H1 (cell line): ENCODE results near the gene TAF12. TPM values are rescaled to one million over a fixed set of nuclear protein-coding genes. Genes with fewer than 3 reads are reported as not detected.

Experiments
- BCL11A ChIP-seq, 2 experiments: IDR thresholded peaks; one replicate each; pipeline ENCODE4 v1.6.1; 2011; ENCODE audit warnings: low read depth in 2 of 2, low read length in 2 of 2, mild to moderate bottlenecking in 2 of 2
- EGR1 ChIP-seq: IDR thresholded peaks from 2 replicates; pipeline ENCODE4 v1.6.1; 2011; ENCODE audit warnings: low read depth, low read length, borderline replicate concordance
- EP300 ChIP-seq, 2 experiments: IDR thresholded peaks; 1 replicate in 1 of 2; 2 replicates in 1 of 2; pipeline ENCODE4 v1.6.1; 2011 to 2012; ENCODE audit warnings: low read depth in 2 of 2, low read length in 2 of 2, mild to moderate bottlenecking in 2 of 2, borderline replicate concordance in 1 of 2, inconsistent platforms in 1 of 2, moderate library complexity in 1 of 2
- EZH2 ChIP-seq: fragments of 200-600 bp; sonication (generic); IDR thresholded peaks from 2 replicates; pipeline ENCODE4 v1.7.1; 2012; ENCODE audit warnings: low read depth, mild to moderate bottlenecking, moderate library complexity, low read length, inconsistent platforms; ENCODE audit not compliant: severe bottlenecking
- FOSL1 ChIP-seq: IDR thresholded peaks from 2 replicates; pipeline ENCODE4 v1.6.1; 2011; ENCODE audit warnings: mild to moderate bottlenecking, low read depth, low read length, moderate library complexity; ENCODE audit not compliant: insufficient read depth
- HDAC2 ChIP-seq, 2 experiments: fragments of 300-600 bp in 1 of 2; sonication (generic) in 1 of 2; IDR thresholded peaks; 2 replicates each; pipeline ENCODE4 v1.6.1; 2011 to 2012; ENCODE audit warnings: low read depth in 2 of 2, low read length in 2 of 2, mild to moderate bottlenecking in 2 of 2, moderate library complexity in 2 of 2, borderline replicate concordance in 1 of 2, inconsistent platforms in 1 of 2
- HDAC6 ChIP-seq: IDR thresholded peaks from one replicate; pipeline ENCODE4 v1.7.1; 2012; ENCODE audit warnings: low read depth, mild to moderate bottlenecking, inconsistent platforms, low read length, moderate library complexity
- JUN ChIP-seq: IDR thresholded peaks from 2 replicates; pipeline ENCODE4 v1.6.1; 2011; ENCODE audit warnings: low read depth, mild to moderate bottlenecking, improper control_type of control experiment, low read length
- JUND ChIP-seq: IDR thresholded peaks from 2 replicates; pipeline ENCODE4 v1.6.1; 2011; ENCODE audit warnings: mild to moderate bottlenecking, improper control_type of control experiment, low read length
- NRF1 ChIP-seq: IDR thresholded peaks from 2 replicates; pipeline ENCODE4 v1.6.1; 2011; ENCODE audit warnings: mild to moderate bottlenecking, low read depth, low read length, improper control_type of control experiment
- POLR2A ChIP-seq, 2 experiments: IDR thresholded peaks; 1 replicate in 1 of 2; 2 replicates in 1 of 2; pipeline ENCODE4 v1.6.1; 2011; ENCODE audit warnings: low read depth in 2 of 2, low read length in 2 of 2, mild to moderate bottlenecking in 2 of 2; ENCODE audit errors: control extremely low read depth in 1 of 2
- POLR2AphosphoS5 ChIP-seq: IDR thresholded peaks from 2 replicates; pipeline ENCODE4 v1.6.1; 2011; ENCODE audit warnings: low read depth, low read length
- POU5F1 ChIP-seq: IDR thresholded peaks from 2 replicates; pipeline ENCODE4 v1.6.1; 2011; ENCODE audit warnings: low read depth, mild to moderate bottlenecking, low read length, moderate library complexity
- RXRA ChIP-seq: IDR thresholded peaks from 2 replicates; pipeline ENCODE4 v1.6.1; 2011; ENCODE audit warnings: low read depth, mild to moderate bottlenecking, low read length, moderate library complexity; ENCODE audit not compliant: insufficient read depth
- SIN3A ChIP-seq, 2 experiments: IDR thresholded peaks in 1 of 2; conservative IDR thresholded peaks in 1 of 2; 2 replicates each; pipeline ENCODE4 v1.6.1; 2011 to 2012; ENCODE audit warnings: low read length in 2 of 2, improper control_type of control experiment in 1 of 2, low read depth in 1 of 2, mild to moderate bottlenecking in 1 of 2
- SIRT6 ChIP-seq: IDR thresholded peaks from one replicate; pipeline ENCODE4 v1.7.1; 2012; ENCODE audit warnings: low read length, inconsistent platforms
- SIX5 ChIP-seq: IDR thresholded peaks from 2 replicates; pipeline ENCODE4 v1.6.1; 2011; ENCODE audit warnings: mild to moderate bottlenecking, low read depth, low read length
- SP1 ChIP-seq: IDR thresholded peaks from 2 replicates; pipeline ENCODE4 v1.6.1; 2011; ENCODE audit warnings: low read depth, low read length
- SUZ12 ChIP-seq: fragments of 200-600 bp; sonication (generic); IDR thresholded peaks from 2 replicates; pipeline ENCODE4 v1.6.1; 2012; ENCODE audit warnings: mild to moderate bottlenecking, inconsistent platforms, low read length, moderate library complexity, mixed read lengths
- TAF1 ChIP-seq: IDR thresholded peaks from 2 replicates; pipeline ENCODE4 v1.6.1; 2011; ENCODE audit warnings: mild to moderate bottlenecking, low read depth, low read length
- TAF7 ChIP-seq: optimal IDR thresholded peaks from 2 replicates; pipeline ENCODE3; 2011; ENCODE audit warnings: low read depth, mild to moderate bottlenecking, inconsistent platforms, low read length, moderate library complexity, borderline replicate concordance
- YY1 ChIP-seq: IDR thresholded peaks from 2 replicates; pipeline ENCODE4 v1.6.1; 2011; ENCODE audit warnings: low read depth, mild to moderate bottlenecking, low read length
- polyA plus RNA-seq, 7 experiments: library from polyadenylated mRNA; depleted of rRNA in 3 of 7; stranded (reverse) in 5 of 7; unstranded in 2 of 7; fragments of >200 nt in 5 of 7; fragments of 200-250 nt in 2 of 7; gene quantifications; 1 replicate in 5 of 7; 2 replicates in 1 of 7; 4 replicates in 1 of 7; pipeline versions ENCODE4 v1.2.1 to v1.2.3, GENCODE V29; 2011 to 2013; ENCODE audit warnings: missing spikeins in 2 of 7, mixed read lengths in 2 of 7
- total RNA-seq: library from RNA; stranded (reverse); fragmentation: NEBNext Ultra II Directional; extraction: Animal tissue kit (Norgen Biotek cat#: 25700); gene quantifications from 2 replicates; pipeline ENCODE4 v1.2.1, GENCODE V29; 2021
- TF ChIP-seq, protein P1 (sequence below): IDR thresholded peaks from 2 replicates; pipeline ENCODE4 v1.6.1; 2012; ENCODE audit warnings: low read length, inconsistent platforms

Gene TAF12
- total and polyA plus RNA-seq, 2 of the 8 experiments (the other 6 are each of a cell fraction or from before 2014, with no cell fraction given) = 25.1 to 27.2 TPM

DNA sequence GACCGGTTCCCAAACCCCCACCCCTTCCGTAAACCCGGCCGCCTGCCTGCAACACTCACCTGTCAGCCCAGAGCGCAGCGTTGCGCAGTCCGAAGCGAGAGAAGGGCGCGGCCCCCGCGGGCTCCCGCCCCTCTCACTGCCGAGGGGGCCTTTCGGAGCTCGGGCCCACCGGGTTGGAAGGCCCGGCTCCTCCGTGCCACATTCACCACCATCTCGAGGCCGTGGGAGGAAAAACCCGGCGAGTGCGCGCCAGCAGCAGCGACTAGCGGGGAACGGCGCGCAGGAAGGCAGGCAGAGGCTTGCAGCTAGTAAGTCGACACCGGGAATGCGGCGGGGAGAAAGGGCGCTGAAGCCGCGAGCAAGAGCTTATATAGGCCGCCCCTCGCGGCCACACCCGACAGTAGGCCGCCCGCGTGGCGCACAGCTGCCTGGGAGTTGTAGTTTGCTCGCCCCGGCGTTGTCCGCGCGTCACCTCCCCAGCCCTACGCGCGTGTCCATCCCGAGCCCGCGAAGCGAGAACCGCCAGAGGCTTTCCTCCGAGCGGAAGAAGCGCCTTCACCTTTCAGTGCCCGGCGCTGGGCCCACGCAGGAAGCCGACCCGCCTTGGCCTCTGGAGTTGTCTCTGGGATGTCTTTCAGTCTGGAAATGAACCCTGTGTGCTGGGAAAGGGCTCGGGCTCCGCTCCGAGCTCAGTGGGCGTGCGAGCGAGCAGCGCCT lies 61.2 kb downstream of the TAF12 start (continued):
- peak; percentile 24; the same call in 1 of the 2 replicates for TF ChIP-seq JUND
- peak; percentile 100 for TF ChIP-seq POLR2A (IDR thresholded peaks at IDR 0.05; ENCODE audit: control extremely low read depth in 1 of 2, low read depth in 2 of 2, low read length in 2 of 2)
- TF ChIP-seq, protein P1, sequence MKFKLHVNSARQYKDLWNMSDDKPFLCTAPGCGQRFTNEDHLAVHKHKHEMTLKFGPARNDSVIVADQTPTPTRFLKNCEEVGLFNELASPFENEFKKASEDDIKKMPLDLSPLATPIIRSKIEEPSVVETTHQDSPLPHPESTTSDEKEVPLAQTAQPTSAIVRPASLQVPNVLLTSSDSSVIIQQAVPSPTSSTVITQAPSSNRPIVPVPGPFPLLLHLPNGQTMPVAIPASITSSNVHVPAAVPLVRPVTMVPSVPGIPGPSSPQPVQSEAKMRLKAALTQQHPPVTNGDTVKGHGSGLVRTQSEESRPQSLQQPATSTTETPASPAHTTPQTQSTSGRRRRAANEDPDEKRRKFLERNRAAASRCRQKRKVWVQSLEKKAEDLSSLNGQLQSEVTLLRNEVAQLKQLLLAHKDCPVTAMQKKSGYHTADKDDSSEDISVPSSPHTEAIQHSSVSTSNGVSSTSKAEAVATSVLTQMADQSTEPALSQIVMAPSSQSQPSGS = no peak
- TF ChIP-seq EGR1 = no peak
- no peak for TF ChIP-seq FOSL1
- TF ChIP-seq SIN3A (conservative IDR thresholded peaks at IDR 0.05 in 1 of 2, IDR thresholded peaks at IDR 0.05 in 1 of 2; ENCODE audit: low read depth in 1 of 2, low read length in 2 of 2) = peak; percentile 72 to 90; a peak in 2 of 4 replicates
- TF ChIP-seq NRF1 = no peak; the same call in 1 of the 2 replicates
- peak; percentile 99 for TF ChIP-seq TAF7
- TF ChIP-seq EZH2 = no peak
- TF ChIP-seq SIX5 = peak; percentile 78
- TF ChIP-seq BCL11A (IDR thresholded peaks at IDR 0.05; ENCODE audit: low read depth in 2 of 2, low read length in 2 of 2) = no peak
- TF ChIP-seq SIRT6 = no peak
- no peak for TF ChIP-seq HDAC6
- TF ChIP-seq POU5F1 = no peak
- no peak for TF ChIP-seq EP300 (IDR thresholded peaks at IDR 0.05; ENCODE audit: borderline replicate concordance in 1 of 2, low read depth in 2 of 2, low read length in 2 of 2)
- TF ChIP-seq TAF1 = peak; percentile 100
- TF ChIP-seq JUN = no peak
- no peak for TF ChIP-seq SUZ12
- no peak for TF ChIP-seq RXRA
- peak; percentile 77 for TF ChIP-seq SP1
- TF ChIP-seq HDAC2 (IDR thresholded peaks at IDR 0.05; ENCODE audit: borderline replicate concordance in 1 of 2, low read depth in 2 of 2, low read length in 2 of 2) = peak in 1 of 2 experiments; percentile 20; a peak in 1 of 4 replicates
- TF ChIP-seq YY1 = 0 out of 2 replicates have a peak, but pooled peaks have one; percentile 26
- peak; percentile 99 for TF ChIP-seq POLR2AphosphoS5
